GM18867 (cell line): ENCODE data around the gene AQP12A.
"Not testable (repeated sequence)": the region's sequence is repeated elsewhere in the genome, so short reads cannot be mapped to it uniquely, and the experiment has no call there.

Source experiments
- ATAC-seq: cut with Tn5 transposase; IDR thresholded peaks from one replicate; pipeline ENCODE4 v1.9.1; 2021; ENCODE audit warnings: mild to moderate bottlenecking, moderate library complexity; ENCODE audit not compliant: unreplicated experiment

Gene AQP12A

DNA sequence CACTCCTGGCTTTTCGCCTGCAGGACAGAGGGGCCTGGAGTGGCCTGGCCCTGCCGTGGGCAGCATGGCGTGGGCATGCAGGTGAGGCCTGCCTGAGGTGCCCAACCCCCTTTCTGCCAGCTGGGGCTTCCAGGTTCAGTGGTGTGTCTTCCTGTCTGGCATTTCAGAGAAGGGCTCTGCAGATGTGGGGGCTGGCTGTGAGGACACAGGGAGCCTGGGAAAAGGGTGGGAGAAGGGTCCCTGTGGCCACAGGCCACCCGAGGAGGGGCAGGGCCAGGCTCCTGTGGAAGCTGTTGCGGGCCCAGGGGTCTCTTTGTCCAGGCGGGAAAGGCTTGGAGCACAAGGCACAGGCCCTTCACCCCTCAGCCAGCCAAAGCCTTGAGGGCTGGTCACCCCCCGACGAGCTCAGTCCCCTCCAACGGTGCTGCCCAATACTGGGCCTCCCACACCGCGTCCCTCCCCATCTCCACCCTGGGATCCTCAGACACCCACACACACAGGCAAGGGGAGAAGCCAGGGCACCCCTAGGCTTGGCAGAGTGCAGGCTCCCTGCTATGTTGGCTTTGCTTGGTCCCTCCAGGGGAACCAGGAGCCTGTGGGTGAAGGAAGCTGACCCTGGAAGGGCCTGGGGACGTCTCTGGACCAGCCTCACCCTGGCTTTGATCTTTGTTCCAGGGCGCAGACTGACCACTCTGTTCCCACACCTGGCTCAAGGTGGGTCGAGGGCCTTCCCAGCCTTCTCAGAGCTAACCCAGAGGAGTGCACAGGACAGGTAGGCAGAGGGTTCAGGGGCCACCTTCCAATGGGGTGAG is 3.7 kb upstream of the AQP12A start:
- no peak for ATAC-seq

DNA sequence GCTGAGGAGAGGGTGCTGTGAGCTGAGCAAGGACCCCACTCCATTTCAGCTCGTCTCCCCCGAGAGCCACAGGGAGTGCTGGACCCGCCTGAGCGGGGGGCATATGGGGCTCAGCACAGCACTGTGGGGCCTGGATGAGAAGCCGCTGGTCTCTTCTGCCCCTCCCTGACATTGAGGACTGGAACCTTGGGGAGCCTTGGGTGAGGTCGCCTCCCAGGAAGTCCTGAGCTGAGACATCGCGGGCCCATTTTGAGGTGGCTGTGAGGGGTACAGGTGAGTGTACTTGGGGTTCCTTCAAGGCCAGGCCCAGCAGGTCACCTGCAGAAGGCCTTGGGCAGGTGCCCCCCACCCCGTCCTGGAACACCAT is 3.1 kb upstream of the AQP12A start:
- no peak for ATAC-seq

DNA sequence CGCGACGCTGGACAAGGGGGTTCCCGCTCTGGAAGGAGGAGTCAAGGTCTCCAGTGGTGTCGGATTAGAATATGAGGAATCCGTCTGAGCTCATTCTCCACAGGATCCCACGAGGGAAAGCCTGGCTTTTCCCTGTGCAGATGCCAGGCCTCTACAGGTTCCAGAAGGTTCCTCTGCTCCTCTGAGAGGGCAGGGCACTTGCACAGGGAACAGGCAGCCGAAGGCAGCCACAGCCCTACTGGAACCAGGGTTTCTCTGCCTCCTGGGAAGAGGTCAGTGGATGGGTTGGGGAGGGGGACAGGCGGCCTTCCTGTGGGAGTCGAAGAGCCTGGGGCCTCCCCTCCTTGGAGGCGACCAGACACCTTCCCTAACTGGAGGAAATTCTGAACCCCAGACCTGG is 1.7 kb upstream of the AQP12A start:
- no peak for ATAC-seq

DNA sequence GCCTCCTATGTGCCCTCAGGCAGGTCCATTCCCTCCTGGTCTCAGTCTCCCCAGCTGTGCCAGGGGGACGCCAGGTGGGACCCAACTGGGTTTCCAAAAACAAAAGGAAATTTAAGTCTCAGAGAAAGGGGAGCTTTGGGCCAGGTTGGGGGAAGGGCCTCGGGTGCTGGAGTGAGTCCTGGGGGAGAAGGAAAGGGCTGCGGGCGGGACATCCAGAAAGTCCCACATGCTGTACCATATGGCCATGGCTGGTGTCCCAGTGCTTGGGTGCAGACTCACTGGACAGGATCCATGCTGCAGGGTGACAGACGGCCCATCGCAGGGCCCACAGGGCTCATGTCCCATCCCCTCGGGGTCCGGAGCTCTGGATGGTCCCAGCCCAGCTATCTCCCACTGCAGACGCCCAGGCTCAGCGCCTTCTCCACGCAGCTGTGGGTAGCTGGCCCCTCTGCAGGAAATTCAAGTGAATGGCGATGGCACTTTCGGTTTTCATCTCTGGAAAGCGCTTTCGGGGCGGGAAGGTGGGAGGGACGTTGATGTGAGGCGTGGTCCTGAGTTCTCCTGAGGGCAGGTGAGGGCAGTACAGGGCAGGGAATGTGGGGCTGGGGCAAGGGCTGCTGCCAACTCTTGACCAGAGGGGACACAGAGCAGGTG is 1.1 kb upstream of the AQP12A start:
- ATAC-seq: not testable (repeated sequence)

DNA sequence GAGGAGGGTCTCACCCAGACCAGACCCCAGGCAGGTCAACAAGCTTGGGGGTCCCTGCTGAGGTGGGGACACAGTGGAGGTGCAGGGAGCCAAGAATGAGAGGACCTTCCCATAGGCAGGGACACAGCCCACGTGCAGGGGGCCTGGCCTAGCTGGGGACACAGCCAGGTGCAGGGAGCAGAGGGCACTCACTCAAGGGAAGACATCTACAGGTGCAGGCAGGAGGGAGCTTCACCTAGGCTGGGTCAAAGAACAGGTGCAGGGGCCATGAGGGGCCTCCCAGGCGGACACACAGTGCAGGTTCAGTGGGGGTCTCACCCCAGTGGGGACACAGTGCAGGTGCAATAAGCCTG is 615 bp upstream of the AQP12A start:
- ATAC-seq: not testable (repeated sequence)

DNA sequence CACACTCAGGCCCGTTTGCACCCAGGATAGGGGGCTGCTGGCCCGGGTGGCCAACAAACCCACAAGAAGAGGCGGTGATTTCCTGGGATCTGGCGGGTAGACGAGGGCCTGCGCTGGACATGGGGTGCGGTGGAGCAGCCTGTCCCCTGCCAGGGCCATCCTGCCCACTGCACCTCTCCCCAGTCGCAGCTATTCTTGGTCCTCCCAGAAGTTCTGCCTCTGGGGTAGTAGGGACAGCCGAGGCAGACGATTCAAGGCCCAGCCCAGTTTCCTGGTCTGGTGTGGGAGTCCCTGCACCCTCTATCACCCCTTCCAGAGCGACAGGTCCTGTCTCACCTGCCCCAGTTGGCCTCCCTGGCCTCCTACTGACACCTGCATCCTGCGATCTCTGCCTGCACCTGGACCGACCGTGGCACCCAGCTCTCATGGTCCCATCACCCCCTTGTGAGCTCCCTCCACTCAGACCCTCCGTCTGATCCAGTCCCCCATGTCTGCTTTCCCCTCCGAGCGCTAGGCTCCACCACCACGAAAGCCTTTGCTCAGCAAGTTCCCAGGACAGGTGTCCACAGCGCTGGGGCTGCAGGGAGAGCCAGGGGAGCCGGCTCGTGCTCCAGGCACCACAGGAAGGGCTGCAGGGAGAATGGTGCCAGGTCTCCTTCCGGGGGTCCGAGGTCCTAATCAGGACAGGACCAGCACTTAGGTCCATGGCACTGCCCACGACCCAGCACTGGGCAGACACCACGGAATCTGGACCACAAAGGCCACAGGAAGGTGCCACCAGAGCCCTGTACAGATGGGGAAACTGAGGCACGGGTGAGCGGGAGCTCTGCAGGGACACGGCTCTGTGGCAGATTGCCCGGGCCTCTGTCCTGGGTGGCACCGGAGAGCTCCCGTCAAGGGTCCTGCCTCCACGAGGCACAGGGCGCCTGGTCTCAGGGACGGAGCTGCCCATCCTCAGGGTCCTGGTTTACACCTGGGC is 1.2 kb downstream of the AQP12A start:
- ATAC-seq: not testable (repeated sequence)

DNA sequence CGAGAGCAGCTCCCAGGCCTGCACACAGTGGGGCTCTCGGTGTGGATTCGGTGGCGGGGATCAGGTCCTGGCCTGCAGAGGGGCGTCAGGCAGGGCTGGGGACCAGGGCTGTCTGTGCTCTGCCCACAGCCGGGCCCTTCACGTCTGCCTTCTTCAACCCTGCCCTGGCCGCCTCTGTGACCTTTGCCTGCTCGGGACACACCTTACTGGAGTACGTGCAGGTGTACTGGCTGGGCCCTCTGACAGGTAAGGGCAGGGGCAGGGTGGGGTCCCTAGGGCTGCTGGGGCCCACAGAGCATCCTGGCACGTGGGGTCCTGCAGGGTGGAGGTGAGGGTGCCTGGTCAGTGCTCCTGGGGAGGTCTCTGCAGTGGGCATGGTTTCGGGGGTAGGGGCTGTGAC is 2.6 kb downstream of the AQP12A start:
- not testable (repeated sequence) for ATAC-seq

DNA sequence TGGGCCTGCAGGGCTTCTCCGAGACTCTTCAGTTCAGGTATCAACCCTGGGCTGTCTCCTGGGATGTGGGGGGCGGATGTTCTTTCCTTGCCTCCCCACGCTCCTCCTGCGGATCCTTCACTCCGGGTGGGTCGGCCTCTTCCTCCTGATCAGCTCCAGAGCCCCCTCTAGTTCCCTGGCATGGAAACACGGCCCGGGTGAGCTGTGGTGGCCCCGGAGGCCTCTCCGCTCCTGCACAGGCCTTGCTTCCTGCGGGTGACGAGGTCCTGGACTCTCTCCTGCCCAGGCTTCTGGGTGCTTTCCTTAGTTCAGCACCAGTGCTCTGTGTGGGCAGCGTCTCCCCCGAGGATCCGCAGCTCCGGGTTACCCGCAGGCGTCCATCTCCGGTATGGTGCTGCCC is 3.9 kb downstream of the AQP12A start:
- not testable (repeated sequence) for ATAC-seq

DNA sequence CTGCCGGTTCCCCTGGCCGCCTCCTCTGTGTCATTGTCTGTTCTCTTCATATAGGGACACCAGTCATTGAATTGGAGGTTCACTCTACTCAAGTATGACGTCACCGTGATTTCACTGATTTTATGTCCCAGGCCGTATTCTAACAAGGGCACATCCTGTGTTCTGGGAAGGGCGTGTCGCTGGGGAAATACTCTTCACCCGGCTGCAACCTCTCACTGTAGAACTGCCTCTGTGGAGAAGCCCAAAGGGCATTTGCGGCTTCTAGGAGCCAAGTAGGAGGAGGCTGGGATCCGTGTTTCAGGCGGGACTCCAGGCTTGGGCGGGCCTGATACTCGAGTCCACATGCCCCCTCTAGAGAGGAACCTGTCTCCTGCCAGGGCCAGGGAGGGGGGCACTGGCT is 4.8 kb downstream of the AQP12A start:
- not testable (repeated sequence) for ATAC-seq

DNA sequence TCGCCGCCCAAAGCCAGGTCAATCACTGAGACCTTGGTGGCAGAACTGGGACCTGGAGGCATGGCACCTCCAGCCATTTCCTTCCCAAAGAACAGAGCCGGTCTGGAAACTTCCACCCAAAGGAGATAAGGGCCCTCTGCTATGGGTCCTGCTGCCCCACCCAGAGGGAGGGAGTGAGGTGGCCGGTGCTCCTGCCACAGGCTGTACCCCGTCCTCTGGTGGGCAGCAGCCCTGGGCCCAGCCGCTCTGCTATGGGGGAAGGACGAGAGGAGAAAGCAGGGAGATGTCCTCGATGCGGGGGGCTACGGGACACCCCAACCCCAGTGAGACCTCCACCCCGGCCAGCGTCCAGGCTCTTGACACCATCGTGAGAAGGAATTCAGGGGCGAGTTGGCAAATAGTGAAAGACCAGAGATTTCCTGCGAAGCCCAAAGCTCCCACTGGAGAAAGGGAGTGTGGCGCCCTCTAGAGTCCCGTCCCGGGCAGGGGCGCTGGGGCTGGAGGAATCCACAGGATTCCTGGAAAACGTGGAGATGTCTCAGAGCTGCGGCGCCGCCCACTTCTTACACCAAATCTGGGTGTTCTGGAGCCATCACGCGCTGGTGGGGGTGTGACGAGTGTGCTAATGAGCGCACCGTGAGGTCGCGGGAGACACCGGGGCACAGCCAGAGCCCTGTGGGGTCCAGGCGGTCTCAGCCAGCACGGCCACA is 7.3 kb downstream of the AQP12A start:
- ATAC-seq: not testable (repeated sequence)

DNA sequence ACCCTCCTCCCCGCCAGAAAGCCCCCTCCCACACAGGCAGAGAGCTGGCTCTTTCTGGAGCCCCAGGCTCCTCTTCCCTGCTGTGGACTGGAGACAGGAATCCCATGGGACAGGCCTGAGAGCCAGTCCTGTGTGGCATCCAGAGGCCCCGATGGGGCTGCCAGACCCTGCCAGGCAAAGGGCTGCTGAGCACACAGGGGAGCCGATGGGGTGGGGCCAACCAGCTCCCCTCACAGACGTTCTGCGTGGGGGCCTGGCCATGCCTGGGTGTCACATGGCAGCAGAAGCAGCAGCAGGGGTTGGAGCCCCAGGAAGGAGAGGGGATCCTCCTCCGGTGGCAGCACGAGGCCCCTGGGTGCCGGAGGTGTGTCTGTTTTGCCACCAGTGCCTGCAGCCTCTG is 8.2 kb downstream of the AQP12A start:
- not testable (repeated sequence) for ATAC-seq

DNA sequence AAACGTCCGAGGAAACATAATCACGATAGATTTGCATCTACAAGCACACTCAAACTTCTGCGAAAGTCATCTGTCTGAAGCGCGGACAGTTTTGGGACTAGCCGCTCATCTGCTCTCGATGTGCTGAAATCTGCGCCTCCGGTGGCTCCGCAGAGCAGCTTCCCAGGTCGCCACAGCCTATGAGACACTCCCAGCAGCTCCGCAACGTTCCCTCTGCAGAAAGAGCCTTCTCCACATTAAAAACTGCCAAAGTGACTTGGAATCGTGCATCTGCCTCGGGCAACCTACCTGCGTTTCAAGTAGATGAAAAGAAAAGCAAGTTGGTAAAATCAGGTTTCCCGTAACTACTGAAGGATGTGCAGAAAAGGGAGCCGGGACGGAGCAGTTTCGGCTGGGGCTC is 8.9 kb downstream of the AQP12A start:
- not testable (repeated sequence) for ATAC-seq

DNA sequence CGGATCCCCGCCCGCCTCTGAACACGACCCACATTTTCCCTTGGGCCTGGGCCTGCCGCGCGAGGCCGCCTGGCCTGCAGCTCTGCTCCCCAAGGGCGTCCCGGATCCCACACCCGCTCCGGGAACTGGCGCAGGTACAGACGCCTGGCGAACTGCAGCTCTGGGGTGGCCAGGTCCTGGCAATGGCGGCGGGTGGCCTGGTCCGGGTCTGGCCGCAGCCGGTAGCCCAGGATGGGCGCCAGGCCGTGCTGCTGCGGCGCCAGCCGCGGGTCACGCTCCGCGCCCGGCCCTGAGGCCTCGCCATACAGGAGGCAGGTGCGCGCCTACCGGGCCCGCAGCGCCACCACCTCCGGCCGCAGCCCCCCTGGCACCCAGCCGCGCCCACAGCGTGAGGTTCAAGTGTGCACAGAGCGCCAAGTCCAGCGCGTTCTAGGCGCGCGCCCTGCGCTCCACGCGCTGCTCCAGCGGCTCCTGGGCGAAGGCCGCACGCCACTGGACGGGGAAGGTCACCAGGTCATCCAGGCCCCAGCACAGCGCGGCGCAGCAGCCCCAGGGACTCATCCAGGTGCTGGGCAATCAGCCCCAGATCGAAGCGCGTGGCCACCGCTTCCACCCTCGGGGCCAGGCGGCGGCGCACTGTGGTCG is 9.5 kb downstream of the AQP12A start:
- no peak for ATAC-seq

DNA sequence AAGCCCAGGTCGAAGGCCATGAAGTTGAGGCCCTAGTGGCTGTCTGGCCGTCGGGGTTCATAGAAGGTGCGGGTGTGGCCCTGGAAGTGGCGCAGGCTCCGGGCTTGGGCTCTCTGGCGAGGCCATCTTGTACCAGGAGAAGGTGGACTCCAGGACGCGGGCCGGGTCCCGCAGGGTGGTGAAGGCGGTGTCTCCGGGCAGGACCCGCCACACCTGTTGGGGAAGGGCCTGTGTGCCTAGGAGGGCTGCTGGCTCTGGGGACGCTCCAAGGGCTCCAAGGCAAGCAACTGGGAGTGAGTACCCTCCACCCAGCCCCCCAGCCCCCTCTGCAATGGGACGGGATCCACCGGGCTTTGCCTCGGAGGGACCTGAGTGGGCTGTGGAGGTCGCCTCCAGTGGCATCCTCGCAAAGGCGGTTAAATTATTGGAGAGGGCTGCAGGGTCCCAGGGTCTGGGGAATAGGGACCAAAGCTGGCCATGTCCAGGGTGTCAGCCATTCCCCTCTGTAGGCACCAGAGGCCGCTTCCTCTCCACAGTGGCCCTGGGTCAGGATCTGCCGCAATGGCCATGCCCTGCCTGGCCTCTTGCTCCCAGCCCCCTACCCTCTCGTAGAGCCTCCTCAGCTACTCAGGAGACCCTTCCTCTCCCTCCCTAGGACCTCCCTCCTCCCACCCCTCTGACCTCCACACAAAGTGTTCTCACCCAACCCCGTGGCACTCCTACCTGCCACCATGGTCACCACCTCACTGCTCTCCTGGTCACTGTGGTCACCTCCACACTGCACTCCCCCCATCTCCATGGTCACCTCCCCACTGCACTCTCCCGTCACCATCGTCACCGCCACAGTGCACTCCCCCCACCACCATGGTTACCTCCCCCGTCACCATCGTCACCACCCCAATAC is 10.3 kb downstream of the AQP12A start:
- ATAC-seq: no peak

DNA sequence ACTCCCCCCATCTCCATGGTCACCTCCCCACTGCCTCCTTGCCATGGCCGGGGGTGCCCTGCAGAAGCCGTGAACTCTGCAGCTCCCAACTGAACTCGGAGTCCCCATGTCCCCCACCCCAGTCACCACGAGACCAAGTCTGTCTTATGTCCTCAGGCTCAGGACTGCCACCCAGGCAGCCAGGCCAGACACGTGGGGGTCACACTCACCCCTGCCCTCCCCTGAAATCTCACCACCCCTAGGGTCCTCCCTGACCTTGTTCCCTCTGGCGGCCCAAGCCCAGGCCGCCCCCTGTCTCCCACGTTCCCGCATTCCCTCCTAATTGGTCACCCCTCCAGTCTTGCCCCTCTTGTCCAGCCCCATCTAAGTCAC is 11.0 kb downstream of the AQP12A start:
- no peak for ATAC-seq

DNA sequence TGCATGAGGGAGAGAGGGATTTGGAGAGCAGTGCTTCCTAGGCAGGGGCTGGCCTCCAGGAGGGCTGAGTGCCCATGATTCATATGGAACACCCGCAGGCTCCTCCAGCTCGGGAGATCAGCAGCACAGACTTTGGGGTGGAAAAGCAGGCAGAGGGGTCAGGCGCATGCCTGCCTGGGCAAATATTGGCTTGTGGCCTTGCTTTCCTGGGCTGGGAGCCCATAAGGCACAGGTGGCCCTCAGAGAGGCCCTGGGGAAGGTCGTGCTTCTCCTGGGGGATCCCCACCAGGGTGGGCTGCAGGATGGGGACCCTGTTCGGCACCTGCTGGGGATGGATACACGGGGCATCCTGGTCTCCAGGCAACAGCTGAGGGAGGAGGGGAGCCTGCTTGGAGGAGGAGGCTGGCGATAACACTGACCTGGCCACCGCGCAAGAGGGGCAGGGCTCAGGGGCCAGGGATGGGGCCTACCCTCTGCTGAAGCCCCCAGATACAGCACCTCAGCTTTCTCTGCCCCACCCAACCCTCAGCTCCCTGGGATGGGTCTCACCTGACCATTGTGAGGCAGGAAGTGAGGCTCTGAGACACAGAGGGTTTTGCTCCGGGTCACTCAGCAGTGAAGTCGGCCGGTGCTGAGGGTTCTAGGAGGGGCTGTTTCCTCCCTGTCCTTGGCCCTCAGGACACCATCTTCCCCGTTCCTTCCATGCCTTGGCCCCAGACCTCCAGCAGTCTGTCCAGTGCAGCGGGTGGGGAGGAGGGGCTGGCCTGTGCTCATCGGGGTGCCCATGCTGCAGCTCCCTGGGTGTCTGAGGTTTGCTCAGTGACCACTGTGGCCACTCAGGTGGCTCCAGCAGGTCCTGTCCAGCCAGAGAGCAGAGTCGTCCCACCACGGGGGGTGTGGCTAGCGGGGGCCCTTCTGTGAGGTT is 12.0 kb downstream of the AQP12A start:
- no peak for ATAC-seq

DNA sequence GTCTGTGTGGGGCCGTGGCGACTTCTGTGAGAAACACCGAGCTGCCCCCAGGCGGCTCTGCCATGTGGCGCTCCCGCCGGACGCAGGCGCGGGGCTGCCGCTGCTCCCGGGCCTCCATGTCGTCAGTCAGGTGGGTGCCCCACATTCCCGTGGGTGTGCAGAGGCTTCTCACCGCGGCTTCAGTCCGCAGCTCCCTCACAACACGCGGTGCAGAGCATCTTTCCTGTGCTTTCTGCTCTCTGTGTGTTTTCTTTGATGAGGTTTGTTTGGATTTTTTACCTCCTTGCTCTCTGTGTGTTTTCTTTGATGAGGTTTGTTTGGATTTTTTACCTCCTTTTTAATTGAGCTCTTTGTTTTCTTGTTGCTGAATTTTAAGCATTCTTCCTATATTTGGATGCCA is 13.0 kb downstream of the AQP12A start:
- no peak for ATAC-seq

DNA sequence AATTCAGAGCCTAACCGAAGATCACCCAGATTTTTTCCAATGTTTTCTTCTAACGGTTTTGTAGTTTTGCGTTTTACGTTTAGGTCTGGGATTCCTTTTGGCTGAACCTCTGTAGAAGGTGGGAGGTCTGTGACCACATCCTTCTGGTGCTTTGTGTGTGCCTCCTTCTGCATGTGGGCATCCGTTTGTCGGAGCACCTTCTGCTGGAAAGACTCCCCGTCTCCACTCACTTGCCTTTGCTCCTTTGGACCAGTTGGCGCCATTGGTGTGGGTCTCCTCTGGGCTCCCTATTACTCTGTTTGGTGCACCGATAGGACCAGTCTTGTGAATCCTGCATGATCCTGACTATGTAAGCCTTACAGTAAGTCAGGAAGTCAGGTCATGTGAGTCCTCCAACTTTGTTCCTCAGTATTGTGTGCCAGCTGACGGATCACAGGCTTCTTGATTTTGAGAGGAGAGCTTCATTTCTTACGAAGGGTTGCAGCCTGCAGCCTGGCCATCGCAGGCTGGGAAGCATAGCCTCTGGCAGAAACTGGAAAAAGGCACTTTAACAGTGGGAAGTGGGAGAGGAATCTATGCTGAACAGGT is 13.6 kb downstream of the AQP12A start:
- no peak for ATAC-seq
